NCI-H82 treated with DMSO at 0.1 percent for 48 hours (cell line): ENCODE measurements around the gene METTL8.
"Not testable (repeated sequence)": the region's sequence is repeated elsewhere in the genome, so short reads cannot be mapped to it uniquely, and the experiment has no call there.

Source experiments
- DNase-seq: peaks from one replicate; lab custom pipeline; 2025; ENCODE audit not compliant: unreplicated experiment; lab: John Stamatoyannopoulos, UW

The METTL8 gene

GRCh38 chr2:171430516-171431410, 3.0 kb downstream of the METTL8 start:
- DNase-seq: no peak

GRCh38 chr2:171422710-171423495, 10.9 kb downstream of the METTL8 start:
- not testable (repeated sequence) for DNase-seq

- DNase-seq: no peak
Measured at GRCh38 chr2:171420728-171421563, 12.8 kb downstream of the METTL8 start.

- no peak for DNase-seq
Measured at GRCh38 chr2:171419333-171419732, 14.5 kb downstream of the METTL8 start.

- peak; percentile 98 for DNase-seq
Measured at GRCh38 chr2:171416009-171416926, 17.5 kb downstream of the METTL8 start.

- DNase-seq: not testable (repeated sequence)
Measured at GRCh38 chr2:171414645-171415044, 19.1 kb downstream of the METTL8 start.

GRCh38 chr2:171412571-171413175, 21.1 kb downstream of the METTL8 start:
- DNase-seq: no peak

- no peak for DNase-seq
Measured at GRCh38 chr2:171411791-171412483, 21.9 kb downstream of the METTL8 start.

- no peak for DNase-seq
Measured at GRCh38 chr2:171411214-171411613, 22.6 kb downstream of the METTL8 start.

- DNase-seq: no peak
Measured at GRCh38 chr2:171410624-171411023, 23.2 kb downstream of the METTL8 start.

- no peak for DNase-seq
Measured at GRCh38 chr2:171410101-171410500, 23.7 kb downstream of the METTL8 start.

- DNase-seq: no peak
Measured at GRCh38 chr2:171409436-171409971, 24.3 kb downstream of the METTL8 start.

- DNase-seq: no peak
Measured at GRCh38 chr2:171407676-171408044, 26.1 kb downstream of the METTL8 start.

GRCh38 chr2:171407030-171407675, 26.6 kb downstream of the METTL8 start:
- DNase-seq: no peak

- no peak for DNase-seq
Measured at GRCh38 chr2:171406044-171406443, 27.7 kb downstream of the METTL8 start.

GRCh38 chr2:171405546-171405945, 28.2 kb downstream of the METTL8 start:
- DNase-seq: no peak

- no peak for DNase-seq
Measured at GRCh38 chr2:171404719-171405118, 29.1 kb downstream of the METTL8 start.

GRCh38 chr2:171404261-171404660, 29.5 kb downstream of the METTL8 start:
- DNase-seq: no peak
